Stimulated activated CD4-positive, alpha-beta T cell treated with anti-CD3 and anti-CD28 coated beads, Interleukin-1b, Interleukin-23, amount 100 ng/mL, for 48 hours (primary cell): ENCODE data around the gene DBT.
A peak's percentile ranks its signal among the peaks of the same experiment; 100 is the strongest.
"Not testable (repeated sequence)": the region's sequence is repeated elsewhere in the genome, so short reads cannot be mapped to it uniquely, and the experiment has no call there.

Experiments
- DNase-seq: peaks from one replicate; pipeline ENCODE4 v3.0.0-alpha.2; 2020

The DBT gene

DNA sequence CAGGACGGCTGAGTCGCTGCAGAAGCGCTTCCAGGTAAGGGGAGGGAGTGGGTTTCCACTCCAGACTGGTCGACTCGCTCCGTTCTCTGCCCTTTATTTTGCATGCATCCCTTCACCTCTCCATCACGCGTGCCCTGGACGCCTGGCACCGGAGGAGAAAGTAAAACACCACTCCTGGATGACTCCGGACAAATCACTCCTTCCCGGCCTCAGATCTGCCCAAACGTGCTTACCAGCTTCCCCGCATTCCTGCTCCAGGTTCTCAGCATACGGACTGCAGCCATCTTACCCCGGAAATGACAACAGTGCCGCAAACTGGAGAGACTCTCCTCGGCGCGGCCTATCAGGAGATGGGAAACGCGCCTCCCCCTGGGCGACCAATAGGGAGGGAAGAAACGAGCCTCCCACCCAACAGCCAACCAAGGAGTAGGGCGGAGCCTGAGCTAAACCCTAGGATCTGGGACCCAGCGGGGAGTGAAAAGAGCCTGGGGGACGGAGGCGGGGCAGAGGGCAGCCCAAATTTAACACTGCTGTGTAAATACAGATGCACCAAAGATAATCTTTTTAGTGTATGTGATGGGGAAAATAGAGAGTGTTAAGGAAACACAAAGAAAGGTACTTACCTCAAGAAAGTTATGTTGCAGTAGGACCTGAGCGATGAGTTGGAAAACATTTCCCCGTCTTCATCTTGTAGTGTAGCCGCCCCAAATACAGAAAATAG is at the start of gene DBT:
DBT (minus strand) TSS at position 298 of the 721 bp plus-strand sequence; CDS start at position 284, 14 bp downstream.
- peak; percentile 94 for DNase-seq

DNA sequence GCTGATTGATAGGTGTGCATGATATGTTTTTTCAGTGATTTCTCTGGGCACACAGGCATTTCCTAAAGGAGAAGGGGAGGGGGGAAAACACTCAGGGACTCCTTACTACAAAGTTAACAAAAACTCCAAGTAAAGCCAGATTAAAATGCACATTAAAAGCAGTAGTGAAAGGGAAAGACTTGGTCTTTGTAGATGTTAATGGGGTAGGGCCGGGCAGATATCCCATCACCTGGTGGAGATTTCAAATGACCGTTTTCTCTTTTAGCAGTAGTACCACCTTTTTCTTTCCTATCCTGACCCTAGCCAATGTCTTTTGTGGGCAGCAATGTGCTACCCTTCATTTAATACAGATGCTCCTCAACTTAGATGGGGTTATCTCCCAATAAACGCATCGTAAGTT is 48.9 kb upstream of the DBT start:
- no peak for DNase-seq

DNA sequence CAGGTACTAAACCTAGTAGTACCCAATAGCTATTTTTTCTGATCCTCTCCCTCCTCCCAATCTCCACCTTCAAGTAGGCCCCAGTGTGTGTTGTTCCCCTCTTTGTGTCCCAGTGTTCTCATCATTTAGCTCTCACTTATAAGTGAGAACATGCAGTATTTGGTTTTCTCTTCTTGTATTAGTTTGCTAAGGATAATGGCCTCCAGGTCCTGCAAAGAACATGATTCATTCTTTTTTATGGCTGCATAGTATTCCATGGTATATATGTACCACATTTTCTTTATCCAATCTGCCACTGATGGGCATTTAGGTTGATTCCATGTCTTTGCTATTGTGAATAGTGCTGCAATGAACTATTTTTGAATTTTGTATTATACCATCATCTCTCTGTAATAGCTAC is 47.4 kb upstream of the DBT start:
- DNase-seq: not testable (repeated sequence)

DNA sequence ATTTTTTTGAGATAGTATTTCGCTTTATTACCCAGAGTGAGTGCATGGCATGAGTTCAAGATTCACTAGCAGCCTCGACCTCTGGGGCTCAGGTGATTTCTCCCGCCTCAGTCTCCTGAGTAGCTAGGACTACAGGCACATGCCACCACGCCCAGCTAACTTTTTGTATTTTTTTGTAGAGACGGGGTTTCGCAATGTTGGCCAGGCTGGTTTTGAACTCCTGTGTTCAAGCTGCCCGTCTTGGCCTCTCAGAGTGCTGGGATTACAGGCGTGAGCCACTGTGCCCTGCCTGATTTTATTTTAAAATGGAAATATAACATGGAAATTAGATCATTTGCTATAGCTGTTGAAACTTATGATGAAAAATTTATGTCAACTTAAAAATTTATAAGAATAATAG is 46.5 kb upstream of the DBT start:
- no peak for DNase-seq

DNA sequence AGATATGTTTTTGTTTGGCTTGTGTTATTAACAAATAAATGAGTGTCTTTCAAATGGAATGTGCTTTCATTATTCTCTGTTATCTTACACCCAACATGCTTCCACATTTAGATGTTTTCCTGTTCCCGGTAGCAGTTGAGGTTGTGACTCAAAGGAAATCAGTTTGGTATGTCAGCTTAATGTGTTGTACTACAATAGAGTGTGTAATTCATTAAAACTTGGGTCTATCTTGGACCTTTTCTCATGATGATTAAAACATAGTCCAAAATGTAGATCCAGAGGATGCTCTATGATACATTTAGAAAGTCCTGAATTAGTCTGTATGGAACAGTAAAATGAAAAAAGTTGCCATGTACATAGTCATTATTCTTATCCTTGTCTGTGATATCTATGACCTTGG is 43.1 kb upstream of the DBT start:
- no peak for DNase-seq

DNA sequence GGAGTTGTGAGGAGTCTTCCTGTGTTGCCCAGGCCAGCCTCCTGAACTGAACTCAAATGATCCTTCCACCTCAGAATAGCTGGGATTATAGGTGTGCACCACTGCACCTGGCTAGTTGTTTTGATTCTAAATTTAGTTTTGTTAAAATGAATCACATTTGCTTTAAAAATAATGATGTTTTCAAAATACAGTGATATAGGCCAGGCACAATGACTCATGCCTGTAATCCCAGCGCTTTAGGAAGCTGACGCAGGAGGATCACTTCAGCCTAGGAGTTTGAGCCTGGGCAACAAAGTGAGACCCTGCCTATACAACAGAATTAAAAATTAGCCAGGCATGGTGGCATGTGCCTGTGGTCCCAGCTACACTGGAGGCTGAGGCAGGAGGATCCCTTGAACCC is 40.7 kb upstream of the DBT start:
- no peak for DNase-seq

DNA sequence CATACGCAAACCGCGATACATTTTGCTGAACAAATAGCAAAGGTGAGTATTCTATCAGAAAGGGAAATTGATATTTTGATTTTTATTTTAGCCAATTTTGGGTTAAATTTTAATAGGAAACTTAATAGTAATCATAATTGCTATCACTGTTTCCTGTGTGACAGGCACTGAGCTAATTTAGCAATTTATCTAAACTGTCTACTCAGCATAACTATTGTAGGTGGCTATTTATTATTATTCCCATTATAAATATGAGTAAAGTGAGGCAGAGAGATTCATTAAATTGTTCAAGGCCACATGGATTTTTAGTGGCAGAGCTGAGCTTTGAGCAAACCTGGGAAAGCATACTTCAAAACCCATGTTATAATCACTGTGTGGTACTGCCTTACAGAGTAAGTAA is 37.5 kb upstream of the DBT start:
- DNase-seq: no peak

DNA sequence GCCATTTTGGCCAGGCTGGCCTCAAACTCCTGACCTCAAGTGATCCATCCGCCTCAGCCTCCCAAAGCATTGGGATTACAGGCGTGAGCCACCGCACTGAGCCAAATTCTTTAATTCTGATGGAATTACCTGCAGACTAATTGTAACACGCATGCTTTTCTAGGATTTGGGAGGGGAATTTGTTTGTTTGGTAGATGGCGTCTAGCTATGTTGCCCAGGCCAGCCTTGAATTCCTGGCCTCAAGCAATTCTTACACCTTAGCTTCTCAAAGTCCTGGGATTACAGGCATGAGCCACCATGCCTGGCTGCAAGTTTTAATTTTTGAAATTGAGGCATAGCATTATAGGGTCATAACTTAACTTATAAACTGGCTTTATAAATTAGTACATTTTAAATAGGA is 35.0 kb upstream of the DBT start:
- DNase-seq: no peak

DNA sequence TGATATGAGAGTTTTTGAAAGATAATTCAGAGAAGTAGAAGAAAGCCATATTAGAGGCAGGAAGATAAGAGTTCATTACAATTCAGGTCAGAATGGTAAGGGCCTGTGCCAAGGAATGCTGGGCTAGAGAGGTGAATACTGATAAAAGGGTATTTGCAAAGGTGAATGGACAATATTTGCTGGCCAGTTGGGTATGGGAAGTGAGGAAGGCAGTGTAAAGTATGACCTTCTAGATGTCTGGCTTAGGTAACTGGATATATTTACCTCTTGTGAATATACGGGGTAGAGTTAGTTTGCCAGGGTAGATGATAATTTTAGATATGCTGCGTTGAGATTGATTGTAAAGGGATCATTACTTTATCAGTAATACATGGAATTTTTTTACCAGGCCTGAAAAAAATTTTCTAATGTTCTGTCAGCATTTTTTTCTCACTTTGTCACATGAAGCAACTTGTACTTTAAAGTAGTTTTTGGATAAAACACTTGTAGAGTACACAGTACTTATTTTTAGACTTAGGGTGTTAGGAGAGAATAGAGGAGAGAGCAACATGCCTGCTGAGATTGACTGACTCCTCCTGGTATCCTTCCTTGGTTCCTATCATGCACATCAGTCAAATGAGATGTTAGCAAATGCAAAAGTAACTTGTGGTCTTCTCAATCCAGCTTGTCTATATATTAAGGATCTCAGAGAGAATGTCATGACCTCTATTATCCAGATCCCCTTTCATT is 30.5 kb upstream of the DBT start:
- no peak for DNase-seq

DNA sequence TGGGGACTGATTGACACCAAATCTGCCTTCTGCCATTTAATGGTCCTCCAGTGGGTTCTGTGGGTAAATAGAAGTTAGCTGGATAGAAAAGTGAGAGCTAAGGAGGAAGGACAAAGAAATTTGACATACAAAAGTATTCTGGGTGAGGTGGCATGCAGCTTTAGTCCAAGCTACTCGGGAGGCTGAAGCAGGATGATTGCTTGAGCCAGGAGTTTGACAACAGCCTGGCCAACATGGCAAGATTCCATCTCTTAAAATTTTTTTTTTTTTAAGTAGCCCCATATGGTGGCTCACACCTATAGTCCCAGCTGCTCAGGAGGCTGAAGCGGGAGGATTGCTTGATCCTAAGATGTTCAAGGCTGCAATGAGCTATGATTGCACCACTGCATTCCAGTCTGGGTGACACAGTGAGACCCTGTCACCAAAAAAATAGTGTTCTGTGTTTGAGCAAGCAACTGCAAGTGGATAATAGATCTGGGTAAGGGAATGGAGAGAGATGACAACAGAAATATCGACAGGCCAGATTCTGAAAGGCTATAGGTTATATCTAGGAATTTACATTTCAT is 29.8 kb upstream of the DBT start:
- DNase-seq: no peak

DNA sequence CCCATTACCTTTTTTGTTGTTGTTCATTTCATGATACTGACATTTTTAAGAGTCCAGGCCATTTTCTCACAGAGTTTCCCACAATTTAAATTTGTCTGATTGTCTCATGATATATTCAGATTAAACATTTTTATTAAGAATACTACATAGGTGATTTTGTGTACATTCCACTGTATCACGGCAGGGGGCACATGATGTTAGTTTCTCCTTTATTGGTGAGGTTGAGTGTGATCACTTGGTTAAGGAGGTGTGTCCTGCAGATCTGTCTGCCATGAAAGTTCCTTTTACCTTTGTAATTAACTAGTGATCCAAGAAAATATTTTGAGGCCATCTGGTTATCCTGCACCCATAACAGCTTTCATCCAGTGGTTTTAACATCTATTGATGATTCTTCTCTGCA is 28.2 kb upstream of the DBT start:
- no peak for DNase-seq

DNA sequence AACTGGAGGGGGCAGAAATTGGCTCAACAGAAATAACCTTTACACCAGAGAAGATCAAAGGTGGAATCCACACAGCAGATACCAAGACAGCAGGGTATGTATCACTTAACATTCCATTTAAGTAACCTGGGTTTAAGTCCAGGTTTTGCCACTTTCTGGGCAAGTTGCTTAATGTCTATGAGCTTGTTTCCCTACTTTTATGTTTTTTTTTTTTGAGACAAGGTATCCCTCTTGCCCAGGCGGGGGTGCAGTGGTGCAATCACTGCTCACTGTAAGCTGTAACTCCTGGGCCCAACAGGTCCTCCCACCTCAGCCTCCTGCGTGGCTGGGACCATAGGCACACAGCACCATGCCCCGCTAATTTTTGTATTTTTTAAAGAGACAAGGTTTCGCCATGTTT is 18.6 kb upstream of the DBT start:
- DNase-seq: no peak

DNA sequence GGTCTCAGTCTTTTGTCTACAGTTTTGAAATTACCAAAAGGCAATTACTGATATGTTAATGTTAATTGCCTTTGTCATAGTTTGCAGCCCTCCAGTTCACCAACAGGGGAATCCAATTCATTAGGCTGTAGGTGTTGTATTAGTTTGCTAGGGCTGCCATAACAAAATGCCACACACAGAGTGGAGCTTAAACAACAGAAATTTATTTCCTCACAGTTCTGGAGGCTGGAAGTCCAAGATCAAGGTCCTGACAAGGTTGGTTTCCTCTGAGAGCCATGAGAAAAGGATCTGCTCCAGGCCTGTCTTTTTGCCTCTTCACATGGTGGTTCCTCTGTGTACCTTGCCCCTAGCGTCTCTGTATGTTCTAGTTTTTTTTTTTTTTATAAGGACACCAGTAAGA is 17.6 kb upstream of the DBT start:
- no peak for DNase-seq

DNA sequence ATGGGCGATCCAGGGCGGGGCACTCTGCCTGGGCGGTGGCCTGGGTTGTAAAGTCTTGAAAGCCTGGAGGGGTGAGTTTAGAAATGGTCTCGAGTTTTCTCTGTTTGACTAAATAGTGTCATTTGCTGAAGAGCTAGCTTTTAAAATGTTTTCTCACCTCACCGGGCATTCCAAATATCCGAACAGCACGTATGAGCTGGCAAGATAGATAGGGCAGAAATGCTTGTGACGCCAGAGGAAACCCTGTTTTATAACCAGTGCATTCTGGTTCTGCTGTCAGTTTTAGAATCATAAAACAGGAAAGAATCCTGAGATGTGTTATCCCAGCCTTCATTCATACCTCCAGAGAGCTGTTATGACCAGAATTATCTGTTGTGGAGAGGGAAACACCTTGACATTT is 17.1 kb upstream of the DBT start:
- DNase-seq: no peak

DNA sequence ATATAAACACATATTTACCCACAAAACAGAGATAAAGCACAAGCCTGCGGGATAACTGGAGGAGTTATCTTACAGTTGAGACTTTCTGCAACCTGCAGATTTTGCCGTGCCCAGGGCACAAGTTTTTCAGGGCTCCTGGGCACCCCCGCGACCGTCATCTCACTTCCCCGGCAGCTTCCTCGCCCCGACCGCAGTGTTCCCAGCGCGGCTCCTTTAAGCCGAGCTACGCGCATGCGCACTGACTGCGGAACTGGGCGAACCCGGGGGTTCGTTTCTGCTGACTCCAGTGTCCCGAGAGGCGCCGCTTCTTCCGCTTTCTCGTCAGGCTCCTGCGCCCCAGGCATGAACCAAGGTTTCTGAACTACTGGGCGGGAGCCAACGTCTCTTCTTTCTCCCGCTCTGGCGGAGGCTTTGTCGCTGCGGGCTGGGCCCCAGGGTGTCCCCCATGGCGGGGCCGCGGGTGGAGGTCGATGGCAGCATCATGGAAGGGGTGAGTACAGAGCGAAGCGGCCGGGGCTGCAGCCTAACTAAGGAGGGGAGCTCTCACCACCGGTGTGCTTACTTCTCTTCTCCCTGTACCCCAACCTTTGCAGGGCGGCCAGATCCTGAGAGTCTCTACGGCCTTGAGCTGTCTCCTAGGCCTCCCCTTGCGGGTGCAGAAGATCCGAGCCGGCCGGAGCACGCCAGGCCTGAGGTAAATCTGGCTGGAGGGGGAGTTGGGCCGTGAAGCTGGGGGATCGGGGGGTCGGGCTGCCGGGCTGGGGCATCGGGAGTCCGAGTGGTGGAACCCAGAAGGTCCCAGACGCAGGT is 16.5 kb upstream of the DBT start, which contains the start of gene RTCA:
RTCA (plus strand) TSS at position 286 of the 810 bp plus-strand sequence; CDS start at position 446, 160 bp downstream.
- DNase-seq: peak; percentile 95

DNA sequence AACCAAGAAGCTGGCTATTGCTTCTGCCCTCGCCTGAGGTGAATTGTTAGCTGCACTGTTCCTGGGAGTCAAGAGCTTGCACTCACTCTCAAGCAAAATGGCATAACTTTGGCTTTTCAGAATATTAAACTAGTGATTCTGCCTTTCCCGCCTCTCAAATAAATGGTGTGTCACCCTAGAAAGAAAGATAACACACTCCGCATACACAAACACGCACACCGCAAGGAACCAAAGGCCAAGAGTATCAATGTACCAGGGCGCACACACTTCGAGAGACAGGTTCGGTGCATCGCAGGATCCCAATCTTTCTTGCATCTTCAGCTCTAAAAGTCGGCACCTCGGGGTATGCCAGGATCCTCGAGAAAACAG is 15.9 kb upstream of the DBT start:
- DNase-seq: peak; percentile 13

DNA sequence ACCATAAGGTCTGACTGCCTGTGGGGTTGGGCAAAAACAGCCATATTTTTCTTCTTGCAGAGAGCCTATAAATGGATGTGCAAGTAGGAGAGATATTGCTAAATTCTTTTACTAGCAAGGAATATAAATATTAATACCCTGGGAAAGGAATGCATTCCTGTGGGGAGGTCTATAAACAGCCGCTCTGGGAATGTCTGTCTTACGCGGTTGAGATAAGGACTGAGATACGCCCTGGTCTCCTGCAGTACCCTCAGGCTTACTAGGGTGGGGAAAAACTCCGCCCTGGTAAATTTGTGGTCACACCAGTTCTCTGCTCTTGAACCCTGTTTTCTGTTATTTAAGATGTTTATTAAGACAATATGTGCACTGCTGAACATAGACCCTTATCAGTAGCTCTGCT is 14.4 kb upstream of the DBT start:
- not testable (repeated sequence) for DNase-seq

DNA sequence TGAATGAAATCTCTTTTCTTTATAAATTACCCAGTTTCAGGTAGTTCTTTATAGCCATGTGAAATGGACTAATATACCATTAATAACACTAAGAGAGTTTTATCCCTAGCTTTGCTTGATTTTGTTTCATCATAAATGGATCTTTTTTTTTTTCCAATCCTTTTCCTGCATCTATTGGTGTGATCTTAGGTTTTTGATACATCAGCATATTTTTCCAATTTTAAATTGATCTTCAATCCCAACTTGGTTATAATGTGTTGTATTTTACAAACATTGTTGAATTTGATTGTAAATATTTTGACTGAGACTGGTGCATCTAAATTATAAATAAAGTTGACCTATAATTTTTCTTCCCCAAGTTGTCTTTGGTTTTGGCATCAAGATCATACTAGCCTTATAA is 12.1 kb upstream of the DBT start:
- no peak for DNase-seq

DNA sequence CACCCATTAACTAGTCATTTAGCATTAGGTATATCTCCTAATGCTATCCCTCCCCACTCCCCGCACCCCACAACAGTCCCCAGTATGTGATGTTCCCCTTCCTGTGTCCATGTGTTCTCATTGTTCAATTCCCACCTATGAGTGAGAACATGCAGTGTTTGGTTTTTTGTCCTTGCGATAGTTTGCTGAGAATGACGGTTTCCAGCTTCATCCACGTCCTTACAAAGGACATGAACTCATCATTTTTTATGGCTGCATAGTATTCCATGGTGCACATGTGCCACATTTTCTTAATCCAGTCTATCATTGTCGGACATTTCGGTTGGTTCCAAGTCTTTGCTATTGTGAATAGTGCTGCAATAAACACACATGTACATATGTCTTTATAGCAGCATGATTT is 8.8 kb upstream of the DBT start:
- not testable (repeated sequence) for DNase-seq

DNA sequence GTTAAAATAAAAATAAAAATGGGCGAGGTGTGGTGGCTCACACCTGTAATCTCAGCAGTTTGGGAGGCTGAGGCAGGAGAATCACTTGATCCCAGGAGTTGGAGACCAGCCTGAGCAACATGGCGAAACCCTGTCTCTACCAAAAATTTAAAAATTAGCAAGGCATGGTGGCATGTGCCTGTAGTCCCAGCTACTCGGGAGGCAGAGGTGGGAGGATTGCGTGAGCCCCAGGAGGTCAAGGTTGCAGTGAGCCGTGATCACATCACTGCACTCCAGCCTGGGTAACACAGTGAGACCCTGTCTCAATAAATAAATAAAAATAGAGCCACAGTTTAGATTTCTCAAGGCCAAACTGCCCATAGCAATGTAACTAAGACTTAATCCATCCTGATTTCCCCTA is 6.6 kb upstream of the DBT start:
- not testable (repeated sequence) for DNase-seq

DNA sequence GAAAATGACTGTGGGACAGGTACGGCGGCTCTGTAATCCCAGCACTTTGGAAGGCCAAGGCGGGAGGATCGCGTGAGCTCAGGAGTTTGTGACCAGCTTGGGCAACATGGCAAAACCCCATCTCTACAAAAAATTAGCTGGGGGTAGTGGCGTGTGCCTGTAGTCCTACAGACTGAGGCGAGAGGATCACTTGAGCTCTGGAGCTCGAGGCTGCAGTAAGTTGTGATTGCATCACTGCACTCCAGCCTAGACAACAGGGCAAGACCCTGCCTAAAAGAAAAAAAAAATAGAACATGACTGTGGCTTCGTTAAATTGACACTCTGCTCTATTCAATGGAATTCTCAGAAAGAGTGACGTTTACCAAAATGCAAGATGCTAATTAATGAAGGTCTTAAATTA is 3.9 kb upstream of the DBT start:
- DNase-seq: no peak

DNA sequence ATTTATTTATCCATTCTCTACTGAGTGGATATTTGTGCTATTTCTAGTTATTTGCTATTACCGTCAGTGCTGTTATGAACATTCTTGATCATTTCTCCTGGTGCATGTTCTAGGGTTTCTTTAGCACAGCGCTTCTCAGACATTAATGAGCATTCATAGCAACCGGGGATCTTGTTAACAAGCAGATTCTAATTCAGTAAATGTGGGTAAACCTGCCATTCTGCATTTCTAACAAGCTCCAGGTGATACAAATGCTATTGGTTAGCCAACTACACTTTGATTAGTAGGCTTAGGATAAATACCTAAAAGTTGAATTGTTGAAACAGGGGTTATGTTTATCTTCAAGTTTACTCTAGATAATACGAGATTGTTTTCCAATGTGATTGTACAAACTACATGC is 3.3 kb upstream of the DBT start:
- no peak for DNase-seq

DNA sequence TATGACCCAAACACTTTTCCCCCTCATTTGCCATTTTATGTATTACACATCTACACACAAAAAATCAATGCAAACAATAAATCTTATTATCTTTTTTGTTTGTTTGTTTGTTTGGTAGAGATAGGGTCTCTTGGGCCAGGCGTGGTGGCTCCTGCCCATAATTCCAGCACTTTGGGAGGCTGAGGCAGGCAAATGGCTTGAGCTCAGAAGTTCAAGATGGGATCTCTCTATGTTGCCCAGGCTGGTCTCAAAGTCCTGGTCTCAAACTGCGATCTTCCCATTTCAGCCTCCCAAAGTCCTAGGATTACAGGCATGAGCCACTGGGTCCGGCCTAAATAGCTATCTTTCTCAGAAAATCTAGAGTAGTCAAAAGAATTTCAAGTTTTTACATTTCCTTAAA is 1.2 kb upstream of the DBT start:
- DNase-seq: no peak

DNA sequence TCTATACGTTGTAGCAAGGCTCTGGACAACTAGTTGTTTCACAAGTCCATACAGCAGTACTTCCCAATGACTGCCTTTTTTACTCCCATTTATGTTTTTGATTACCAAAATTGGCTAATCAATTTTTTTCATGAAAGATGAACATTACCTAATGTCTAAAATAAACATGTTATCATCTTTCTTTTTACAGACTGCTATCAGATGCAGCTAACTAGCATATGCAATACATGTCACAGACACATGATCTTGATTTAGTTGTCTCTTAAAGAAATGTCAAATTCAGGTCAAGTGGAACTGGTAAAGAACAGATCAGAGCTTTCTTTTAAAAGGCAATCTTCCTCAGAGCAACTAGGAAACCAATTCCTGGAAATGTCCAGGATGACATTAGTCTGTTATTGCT is 630 bp upstream of the DBT start:
- no peak for DNase-seq
